ENCODE measurements around the gene MTF2.
"Not testable (repeated sequence)": the region's sequence is repeated elsewhere in the genome, so short reads cannot be mapped to it uniquely, and the experiment has no call there.

Gene MTF2

GRCh38 chr1:93078986-93079654 is at the start of gene MTF2:
MTF2 (plus strand) TSS chr1:93079283; CDS start chr1:93079527, 244 bp downstream.
- peak; percentile 98 for DNase-seq

DNA sequence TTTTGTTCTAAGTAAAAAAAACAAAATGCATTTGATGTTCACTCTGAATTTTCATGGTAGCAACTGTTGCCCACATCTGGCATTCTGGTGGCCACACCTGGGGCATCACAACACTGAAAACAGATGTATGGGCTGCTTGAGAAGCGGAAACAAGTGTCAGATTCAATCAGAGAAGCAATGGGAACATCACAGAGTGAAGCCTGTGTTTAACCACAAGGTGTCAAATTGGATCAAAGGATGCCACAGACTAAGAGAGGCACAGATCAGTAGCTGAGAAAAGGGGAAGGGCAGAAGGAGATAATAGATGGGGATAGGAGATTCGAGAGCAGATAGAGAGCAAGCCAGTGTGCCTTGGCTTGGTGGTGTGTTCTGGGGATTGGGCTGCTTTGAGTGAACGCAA is 49.8 kb upstream of the MTF2 start:
- peak; percentile 33 for DNase-seq

DNA sequence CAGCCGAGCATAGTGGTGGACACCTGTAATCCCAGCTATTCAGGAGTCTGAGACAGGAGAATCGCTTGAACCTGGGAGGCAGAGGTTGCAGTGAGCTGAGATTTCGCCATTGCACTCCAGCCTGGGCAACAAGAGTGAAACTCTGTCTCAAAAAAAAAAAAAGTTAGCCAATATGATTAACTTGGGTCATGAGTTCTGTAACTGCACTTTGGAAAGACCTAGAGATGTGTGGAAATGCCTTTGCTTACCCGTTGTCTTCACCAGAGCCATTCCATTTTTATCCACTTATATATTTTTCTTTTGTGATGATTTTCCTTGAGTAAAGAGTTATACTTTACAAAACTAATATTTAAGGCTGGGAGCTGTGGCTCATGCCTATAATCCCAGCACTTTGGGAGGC is 48.9 kb upstream of the MTF2 start:
- not testable (repeated sequence) for DNase-seq

DNA sequence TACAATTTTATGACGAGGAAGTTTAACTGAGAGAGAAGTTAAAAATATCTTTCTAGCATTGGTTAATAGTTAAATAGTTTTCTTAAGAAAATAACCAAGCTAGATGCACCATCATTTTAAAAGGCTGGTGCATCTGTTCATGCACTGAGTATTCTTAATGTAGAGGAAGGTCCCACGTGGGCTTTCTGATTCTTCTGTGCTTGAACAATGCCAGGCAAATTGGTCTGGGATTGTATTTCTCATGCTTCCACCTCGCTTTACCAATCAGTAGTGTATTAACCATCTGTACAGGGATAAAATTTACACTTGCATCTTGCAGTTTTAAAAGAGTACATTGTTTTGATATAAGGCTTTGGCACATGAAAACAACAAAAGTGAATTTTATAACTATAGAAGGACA is 47.4 kb upstream of the MTF2 start:
- no peak for DNase-seq

GRCh38 chr1:93033029-93033428 is 46.1 kb upstream of the MTF2 start:
- DNase-seq = peak; percentile 61

DNA sequence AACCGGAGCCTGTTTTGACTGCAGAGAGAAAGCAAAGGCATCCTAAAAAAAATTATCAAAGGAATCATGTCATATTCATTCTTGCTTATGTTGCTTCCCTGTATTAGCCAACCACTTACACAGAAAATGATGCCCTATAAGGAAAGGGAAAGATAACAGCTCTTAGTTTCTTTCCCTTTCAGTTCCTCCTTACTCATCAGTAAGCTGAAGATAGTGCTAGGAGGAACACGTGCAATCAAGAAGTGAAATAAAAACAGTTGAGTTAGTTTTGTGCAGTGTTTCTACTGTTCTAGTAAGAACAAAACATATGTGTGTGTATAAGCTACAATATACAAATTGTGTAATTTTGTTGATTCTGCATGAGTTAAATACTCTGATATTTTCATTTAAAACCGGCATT is 45.3 kb upstream of the MTF2 start:
- peak; percentile 59 for DNase-seq

GRCh38 chr1:93034397-93034796 is 44.7 kb upstream of the MTF2 start:
- DNase-seq = no peak

- DNase-seq = no peak
Observed at GRCh38 chr1:93036672-93037071, 42.4 kb upstream of the MTF2 start.

DNA sequence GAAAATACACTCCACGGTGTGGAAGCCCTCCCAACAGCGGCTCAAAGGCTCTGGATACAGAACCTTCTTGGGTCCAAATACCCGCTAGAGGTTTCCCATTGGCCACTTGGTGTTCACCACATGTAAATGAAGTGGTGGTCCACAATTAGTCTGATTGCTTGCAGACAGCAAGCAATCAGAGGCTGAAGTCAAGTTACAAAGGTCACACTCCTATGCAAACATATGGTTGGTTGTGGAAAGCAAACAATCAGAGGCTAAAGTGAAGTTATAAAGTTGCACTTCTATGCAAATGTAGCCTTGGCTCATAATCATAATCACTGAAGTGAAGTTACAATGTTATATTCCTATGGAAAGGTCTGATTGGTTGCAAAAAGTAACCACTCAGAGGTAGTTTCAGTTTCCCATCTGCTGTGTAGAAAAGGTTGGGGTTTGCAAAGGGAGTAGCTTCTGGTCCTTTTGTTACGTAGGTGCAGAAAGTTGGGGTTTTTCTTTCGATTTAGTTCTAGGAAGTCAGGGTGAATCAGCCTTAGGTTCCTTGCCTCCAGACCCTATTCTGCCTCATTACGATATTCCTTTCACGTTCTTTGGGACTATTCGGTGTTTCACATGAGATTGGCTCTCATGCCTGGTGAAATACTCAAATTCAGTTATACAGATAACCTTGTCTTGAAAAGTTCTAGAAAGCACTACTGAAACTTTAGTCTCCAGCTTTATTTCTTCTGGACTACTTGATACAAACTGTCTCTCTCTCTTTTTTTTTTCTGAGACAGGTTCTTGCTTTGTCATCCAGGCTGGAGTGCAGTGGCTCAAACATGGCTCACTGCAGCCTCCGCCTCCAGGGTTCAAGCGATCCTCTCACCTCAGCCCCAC is 36.7 kb upstream of the MTF2 start:
- no peak for DNase-seq

- DNase-seq = no peak
Observed at GRCh38 chr1:93043057-93043557, 36.0 kb upstream of the MTF2 start.

GRCh38 chr1:93047618-93048017 is 31.5 kb upstream of the MTF2 start:
- DNase-seq = no peak

DNA sequence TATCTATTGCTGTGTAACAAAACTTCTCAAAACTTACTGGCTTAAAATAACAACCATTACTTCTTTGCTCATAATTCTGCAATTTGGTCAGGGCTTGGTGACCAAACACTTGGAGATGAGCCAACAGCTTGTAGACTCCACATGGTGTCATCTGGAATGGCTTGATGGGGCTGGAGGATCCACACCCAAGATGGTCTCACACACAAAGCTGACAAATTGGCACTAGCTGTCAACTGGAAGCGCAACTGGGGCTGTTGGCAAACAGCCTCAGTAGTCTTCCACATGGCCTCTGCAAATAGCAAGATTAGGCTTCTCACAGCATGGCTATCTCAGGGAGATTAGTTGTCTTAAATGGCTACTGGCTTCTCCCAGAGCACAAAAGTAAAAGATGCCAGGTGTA is 27.1 kb upstream of the MTF2 start:
- DNase-seq = peak; percentile 77

DNA sequence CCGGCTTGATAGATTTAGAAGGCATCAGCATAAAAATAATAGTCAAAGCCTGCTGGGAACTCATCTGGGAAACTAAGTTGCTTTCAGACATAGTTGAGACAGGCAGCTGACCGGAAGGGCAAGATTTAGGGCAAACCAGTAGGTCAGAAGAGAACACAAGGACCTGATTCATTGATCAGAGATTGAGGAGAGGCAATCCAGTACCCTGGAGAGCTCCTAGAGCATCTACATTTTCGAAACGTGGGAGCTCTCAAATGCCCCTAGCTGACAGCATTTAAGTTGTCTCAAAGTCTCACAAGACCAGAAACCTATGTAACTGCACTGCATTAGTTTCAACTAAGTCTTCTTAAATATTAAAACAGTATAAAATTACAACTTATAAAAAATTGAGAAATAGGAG is 22.9 kb upstream of the MTF2 start:
- peak; percentile 73 for DNase-seq

GRCh38 chr1:93056649-93057048 is 22.4 kb upstream of the MTF2 start:
- DNase-seq = no peak

GRCh38 chr1:93061895-93062792 is 16.9 kb upstream of the MTF2 start:
- peak; percentile 81 for DNase-seq

DNA sequence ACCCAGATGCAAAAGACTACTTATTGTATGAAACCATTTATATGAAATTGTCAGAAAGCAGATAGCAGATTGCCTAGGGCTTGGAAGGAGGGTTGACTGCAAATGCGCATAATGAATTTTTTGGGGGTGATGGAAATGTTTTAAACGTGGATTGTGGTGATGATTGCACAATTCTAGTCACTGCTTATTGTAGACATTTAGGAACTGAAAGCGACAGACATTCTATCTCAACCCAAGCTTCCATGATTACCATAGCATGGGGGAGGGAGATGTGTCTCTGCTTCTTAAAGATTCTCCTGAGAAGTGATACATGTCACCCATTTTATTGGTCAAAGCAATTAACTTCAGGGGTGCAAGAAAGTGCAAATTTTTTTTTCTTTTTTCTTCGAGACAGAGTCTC is 2.8 kb upstream of the MTF2 start:
- peak; percentile 26 for DNase-seq

DNA sequence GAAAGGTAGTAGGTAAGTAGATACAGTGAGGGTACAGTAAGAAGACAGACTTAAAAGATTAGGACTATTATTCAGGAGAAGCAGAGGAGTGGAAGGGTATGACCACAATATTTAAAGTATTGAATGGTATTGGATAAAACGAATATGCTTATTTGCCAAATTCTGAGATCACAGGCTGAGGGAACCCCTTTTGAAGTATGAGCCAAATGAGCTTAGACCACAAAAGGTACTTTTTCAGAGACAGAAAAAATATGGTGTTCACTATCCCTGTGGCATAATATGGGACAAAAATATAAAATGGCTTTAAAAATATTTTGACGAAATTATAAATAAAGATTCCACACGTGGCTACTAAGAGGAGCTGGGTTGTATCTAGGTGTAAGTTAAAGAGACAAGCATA is 880 bp upstream of the MTF2 start:
- no peak for DNase-seq

DNA sequence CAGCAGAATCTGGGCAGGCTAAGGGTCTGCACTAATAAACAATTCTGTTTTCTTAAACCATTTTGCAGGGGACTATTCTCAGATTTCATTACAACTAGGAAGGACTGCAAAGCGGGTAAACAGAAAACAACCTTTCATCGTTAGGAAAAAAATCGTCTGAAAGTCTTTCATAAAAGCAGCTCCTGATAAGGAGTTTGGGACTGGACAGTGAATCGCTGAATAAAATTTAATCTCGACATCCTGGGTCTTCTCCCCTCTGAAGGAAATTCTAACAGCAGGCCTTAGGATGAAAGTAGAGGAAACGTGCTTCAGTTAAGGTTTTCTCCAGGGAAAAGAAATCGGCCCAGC is 471 bp upstream of the MTF2 start:
- no peak for DNase-seq

GRCh38 chr1:93079685-93080141 is 630 bp downstream of the MTF2 start:
- DNase-seq = peak; percentile 74

- DNase-seq = peak; percentile 89
Observed at GRCh38 chr1:93080179-93080823, 1.2 kb downstream of the MTF2 start.

- no peak for DNase-seq
Observed at GRCh38 chr1:93081716-93082115, 2.6 kb downstream of the MTF2 start.

- no peak for DNase-seq
Observed at GRCh38 chr1:93082313-93082712, 3.2 kb downstream of the MTF2 start.

GRCh38 chr1:93083979-93084378 is 4.9 kb downstream of the MTF2 start:
- DNase-seq = no peak

Measured in hematopoietic multipotent progenitor cell treated with erythropoietin and hydrocortisone succinate and interleukin-3 and kit ligand, for 4 days (in vitro differentiated cells).